ENCODE results near the gene ARF6. TPM values are rescaled to one million over a fixed set of nuclear protein-coding genes. Genes with fewer than 3 reads are reported as not detected.
A peak's percentile ranks its signal among the peaks of the same experiment; 100 is the strongest.

ARF6 gene
- total and polyA plus RNA-seq, 9 of the 15 experiments (the other 6 are each of a cell fraction or from before 2014, with no cell fraction given), result 15.3 to 35.2 (median 24.9) TPM

GRCh38 chr14:49852301-49853157 lies 40.4 kb upstream of the ARF6 start, which contains the start of gene NEMF (continued):
- TF ChIP-seq PATZ1 (CRISPR knock-in tag; IDR thresholded peaks at IDR 0.05; ENCODE audit: borderline replicate concordance), result no peak
- TF ChIP-seq HDAC3 (IDR thresholded peaks at IDR 0.05; ENCODE audit: borderline replicate concordance, partially characterized antibody), result no peak
- peak in 1 of 2 experiments; percentile 62; a peak in 1 of 4 replicates for TF ChIP-seq ARNT (IDR thresholded peaks at IDR 0.05)
- TF ChIP-seq E4F1 (CRISPR knock-in tag; IDR thresholded peaks at IDR 0.05; ENCODE audit: borderline replicate concordance), result no peak
- no peak for TF ChIP-seq ZBTB49 (CRISPR knock-in tag; IDR thresholded peaks at IDR 0.05; ENCODE audit: borderline replicate concordance)
- TF ChIP-seq ZSCAN32 (CRISPR knock-in tag; IDR thresholded peaks at IDR 0.05), result no peak
- no peak for TF ChIP-seq BRF1 (IDR thresholded peaks at IDR 0.05; ENCODE audit: borderline replicate concordance, extremely low read depth, insufficient read length)
- TF ChIP-seq, protein P1, sequence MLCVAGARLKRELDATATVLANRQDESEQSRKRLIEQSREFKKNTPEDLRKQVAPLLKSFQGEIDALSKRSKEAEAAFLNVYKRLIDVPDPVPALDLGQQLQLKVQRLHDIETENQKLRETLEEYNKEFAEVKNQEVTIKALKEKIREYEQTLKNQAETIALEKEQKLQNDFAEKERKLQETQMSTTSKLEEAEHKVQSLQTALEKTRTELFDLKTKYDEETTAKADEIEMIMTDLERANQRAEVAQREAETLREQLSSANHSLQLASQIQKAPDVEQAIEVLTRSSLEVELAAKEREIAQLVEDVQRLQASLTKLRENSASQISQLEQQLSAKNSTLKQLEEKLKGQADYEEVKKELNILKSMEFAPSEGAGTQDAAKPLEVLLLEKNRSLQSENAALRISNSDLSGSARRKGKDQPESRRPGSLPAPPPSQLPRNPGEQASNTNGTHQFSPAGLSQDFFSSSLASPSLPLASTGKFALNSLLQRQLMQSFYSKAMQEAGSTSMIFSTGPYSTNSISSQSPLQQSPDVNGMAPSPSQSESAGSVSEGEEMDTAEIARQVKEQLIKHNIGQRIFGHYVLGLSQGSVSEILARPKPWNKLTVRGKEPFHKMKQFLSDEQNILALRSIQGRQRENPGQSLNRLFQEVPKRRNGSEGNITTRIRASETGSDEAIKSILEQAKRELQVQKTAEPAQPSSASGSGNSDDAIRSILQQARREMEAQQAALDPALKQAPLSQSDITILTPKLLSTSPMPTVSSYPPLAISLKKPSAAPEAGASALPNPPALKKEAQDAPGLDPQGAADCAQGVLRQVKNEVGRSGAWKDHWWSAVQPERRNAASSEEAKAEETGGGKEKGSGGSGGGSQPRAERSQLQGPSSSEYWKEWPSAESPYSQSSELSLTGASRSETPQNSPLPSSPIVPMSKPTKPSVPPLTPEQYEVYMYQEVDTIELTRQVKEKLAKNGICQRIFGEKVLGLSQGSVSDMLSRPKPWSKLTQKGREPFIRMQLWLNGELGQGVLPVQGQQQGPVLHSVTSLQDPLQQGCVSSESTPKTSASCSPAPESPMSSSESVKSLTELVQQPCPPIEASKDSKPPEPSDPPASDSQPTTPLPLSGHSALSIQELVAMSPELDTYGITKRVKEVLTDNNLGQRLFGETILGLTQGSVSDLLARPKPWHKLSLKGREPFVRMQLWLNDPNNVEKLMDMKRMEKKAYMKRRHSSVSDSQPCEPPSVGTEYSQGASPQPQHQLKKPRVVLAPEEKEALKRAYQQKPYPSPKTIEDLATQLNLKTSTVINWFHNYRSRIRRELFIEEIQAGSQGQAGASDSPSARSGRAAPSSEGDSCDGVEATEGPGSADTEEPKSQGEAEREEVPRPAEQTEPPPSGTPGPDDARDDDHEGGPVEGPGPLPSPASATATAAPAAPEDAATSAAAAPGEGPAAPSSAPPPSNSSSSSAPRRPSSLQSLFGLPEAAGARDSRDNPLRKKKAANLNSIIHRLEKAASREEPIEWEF (CRISPR knock-in tag; IDR thresholded peaks at IDR 0.05), result no peak
- TF ChIP-seq L3MBTL2 (IDR thresholded peaks at IDR 0.05), result peak; percentile 69
- TF ChIP-seq ZFX (CRISPR knock-in tag; IDR thresholded peaks at IDR 0.05), result peak; percentile 93
- TF ChIP-seq SRSF9 (IDR thresholded peaks at IDR 0.05; ENCODE audit: borderline replicate concordance, low read depth, low read length), result no peak
- peak; percentile 45; the same call in 1 of the 2 replicates for TF ChIP-seq NBN (IDR thresholded peaks at IDR 0.05; ENCODE audit: low read depth)

Measured in K562 (cell line).